ENCODE data around the gene GCK.

- TF ChIP-seq, protein P1, sequence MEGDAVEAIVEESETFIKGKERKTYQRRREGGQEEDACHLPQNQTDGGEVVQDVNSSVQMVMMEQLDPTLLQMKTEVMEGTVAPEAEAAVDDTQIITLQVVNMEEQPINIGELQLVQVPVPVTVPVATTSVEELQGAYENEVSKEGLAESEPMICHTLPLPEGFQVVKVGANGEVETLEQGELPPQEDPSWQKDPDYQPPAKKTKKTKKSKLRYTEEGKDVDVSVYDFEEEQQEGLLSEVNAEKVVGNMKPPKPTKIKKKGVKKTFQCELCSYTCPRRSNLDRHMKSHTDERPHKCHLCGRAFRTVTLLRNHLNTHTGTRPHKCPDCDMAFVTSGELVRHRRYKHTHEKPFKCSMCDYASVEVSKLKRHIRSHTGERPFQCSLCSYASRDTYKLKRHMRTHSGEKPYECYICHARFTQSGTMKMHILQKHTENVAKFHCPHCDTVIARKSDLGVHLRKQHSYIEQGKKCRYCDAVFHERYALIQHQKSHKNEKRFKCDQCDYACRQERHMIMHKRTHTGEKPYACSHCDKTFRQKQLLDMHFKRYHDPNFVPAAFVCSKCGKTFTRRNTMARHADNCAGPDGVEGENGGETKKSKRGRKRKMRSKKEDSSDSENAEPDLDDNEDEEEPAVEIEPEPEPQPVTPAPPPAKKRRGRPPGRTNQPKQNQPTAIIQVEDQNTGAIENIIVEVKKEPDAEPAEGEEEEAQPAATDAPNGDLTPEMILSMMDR (conservative IDR thresholded peaks at IDR 0.05; ENCODE audit: low read depth, low read length): no peak
- TF ChIP-seq EZH2 (IDR thresholded peaks at IDR 0.05; ENCODE audit: low read length, unreplicated experiment) (no peak), EZH2phosphoT487 (IDR thresholded peaks at IDR 0.05; ENCODE audit: borderline replicate concordance, low read length) (no peak)
Observed at GRCh38 chr7:44100458-44101302, 88.6 kb downstream of the GCK start.
